Cardiac fibroblast (primary cell): Measurements from ENCODE around the gene THEMIS2.

Experiments used
- DNase-seq, 2 donors: peaks; one replicate each; pipeline versions ENCODE4 v3.0.0 to v3.0.0-alpha.2; 2010; ENCODE audit warnings: low read depth in 2 of 2
- H3K4me3 ChIP-seq, 2 donors: replicated peaks in 1 of 2; 1 replicate in 1 of 2; 2 replicates in 1 of 2; pipeline ENCODE4 v1.5.1; 2011; ENCODE audit warnings: low read depth in 2 of 2, low read length in 2 of 2, mild to moderate bottlenecking in 2 of 2, moderate library complexity in 1 of 2
- TF ChIP-seq, protein P1 (sequence below): IDR thresholded peaks from one replicate; pipeline ENCODE4 v1.5.1; 2011; ENCODE audit warnings: low read depth, mild to moderate bottlenecking, low read length, inconsistent platforms

The THEMIS2 gene

DNA sequence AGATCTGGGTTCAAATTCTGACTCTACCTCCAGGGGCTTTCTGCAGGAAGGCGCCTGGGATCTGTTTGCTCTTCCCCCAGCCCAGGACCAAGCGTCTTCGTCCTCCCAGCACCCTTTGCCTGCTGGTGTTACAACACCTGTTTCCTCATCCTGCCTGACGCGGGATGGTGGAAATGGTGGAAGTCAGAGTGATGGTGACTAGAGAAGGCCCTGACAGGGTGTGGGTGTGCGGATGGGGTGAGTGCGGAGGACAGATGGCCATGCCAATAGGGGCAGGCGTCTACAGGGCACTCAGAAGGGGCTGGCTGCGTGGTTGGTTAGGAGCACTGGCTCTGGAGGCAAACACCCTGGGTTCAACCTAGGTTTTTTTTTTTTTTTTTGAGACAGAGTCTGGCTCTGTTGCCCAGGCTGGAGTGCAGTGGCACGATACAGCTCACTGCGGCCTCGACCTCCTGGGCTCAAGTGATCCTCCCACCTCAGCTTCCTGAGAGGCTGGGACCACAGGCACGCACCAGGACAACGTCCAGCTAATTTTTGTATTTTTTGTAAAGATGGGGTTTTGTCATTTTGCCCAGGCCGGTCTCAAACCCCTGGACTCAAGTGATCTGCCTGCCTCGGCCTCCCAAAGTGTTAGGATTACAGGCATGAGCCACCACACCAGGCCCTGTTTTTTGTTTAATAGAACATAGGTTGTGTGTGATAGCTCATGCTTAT, 1.5 kb downstream of the THEMIS2 start:
- no peak overlapping the region for H3K4me3 ChIP-seq
- TF ChIP-seq, protein P1, sequence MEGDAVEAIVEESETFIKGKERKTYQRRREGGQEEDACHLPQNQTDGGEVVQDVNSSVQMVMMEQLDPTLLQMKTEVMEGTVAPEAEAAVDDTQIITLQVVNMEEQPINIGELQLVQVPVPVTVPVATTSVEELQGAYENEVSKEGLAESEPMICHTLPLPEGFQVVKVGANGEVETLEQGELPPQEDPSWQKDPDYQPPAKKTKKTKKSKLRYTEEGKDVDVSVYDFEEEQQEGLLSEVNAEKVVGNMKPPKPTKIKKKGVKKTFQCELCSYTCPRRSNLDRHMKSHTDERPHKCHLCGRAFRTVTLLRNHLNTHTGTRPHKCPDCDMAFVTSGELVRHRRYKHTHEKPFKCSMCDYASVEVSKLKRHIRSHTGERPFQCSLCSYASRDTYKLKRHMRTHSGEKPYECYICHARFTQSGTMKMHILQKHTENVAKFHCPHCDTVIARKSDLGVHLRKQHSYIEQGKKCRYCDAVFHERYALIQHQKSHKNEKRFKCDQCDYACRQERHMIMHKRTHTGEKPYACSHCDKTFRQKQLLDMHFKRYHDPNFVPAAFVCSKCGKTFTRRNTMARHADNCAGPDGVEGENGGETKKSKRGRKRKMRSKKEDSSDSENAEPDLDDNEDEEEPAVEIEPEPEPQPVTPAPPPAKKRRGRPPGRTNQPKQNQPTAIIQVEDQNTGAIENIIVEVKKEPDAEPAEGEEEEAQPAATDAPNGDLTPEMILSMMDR: no peak
- DNase-seq: no peak

DNA sequence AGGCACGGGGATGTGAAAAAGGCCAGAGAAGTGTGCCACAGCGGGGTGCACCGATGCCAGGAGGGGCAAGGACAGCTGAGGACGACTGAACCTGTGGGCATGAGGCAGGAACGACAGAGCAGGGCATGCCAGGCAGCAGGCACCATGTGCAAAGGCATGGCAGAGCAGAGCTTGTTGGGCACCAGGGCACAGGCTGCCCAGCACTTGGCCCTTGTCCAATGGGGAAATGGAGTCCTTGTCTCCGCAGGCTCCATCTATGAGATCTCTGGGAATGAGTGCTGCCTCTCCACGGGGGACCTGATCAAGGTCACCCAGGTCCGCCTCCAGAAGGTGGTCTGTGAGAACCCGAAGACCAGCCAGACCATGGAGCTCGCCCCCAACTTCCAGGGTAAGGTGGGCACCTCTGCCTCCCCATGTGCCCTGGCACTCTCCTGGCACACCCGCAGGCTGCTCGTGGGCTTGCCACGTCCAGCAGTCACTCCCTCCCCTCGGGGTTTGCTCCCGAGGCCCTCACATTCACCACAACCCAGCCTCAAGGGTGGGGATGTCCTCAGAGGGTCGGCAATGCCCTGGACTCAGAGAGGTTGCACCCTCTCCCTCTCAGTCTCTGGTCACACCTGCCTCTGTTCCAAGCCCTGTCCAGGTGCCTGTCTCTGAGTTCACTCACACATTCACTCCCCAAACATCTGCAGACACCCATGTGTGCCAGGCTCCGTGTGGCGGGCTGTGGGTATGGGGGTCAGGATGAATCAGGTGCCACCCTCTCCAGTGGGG, 4.2 kb downstream of the THEMIS2 start:
- TF ChIP-seq, protein P1: no peak
- no peak overlapping the region for H3K4me3 ChIP-seq
- DNase-seq: no peak

DNA sequence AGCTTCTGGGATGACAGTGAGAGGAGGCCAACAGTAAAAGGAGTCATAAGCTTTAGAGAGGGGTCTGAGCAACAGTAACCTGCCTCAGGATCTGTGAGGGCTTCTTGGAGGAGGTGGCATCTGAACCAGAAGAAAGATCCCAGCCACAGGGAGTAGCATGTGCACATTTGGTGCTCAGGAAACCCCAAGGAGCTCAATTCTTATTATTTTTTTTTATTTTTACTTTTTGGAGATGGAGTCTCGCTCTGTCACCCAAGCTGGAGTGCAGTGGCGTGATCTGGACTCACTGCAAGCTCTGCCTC, 4.7 kb downstream of the THEMIS2 start:
- DNase-seq: no peak
- H3K4me3 ChIP-seq: no peak overlapping the region
- TF ChIP-seq, protein P1: no peak

DNA sequence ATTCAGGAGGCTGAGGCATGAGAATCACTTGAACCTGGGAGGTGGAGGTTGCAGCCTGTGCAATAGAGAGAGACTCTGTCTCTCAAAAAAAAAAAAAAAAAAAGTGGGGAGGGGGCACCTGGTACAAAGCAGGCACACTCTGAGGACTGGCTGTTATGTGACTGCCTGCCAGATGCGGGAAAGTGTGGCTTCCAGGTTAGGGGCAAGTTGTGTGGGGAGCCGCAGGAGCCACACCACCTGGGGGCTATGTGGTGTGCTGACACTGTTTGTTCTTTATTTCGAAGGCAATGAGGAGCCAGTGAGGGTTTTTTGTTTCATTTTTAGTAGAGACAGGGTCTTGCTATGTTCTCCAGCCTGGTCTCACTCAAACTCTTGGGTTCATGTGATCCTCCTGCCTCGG, 5.7 kb downstream of the THEMIS2 start:
- TF ChIP-seq, protein P1: no peak
- no peak for DNase-seq
- H3K4me3 ChIP-seq: no peak overlapping the region

DNA sequence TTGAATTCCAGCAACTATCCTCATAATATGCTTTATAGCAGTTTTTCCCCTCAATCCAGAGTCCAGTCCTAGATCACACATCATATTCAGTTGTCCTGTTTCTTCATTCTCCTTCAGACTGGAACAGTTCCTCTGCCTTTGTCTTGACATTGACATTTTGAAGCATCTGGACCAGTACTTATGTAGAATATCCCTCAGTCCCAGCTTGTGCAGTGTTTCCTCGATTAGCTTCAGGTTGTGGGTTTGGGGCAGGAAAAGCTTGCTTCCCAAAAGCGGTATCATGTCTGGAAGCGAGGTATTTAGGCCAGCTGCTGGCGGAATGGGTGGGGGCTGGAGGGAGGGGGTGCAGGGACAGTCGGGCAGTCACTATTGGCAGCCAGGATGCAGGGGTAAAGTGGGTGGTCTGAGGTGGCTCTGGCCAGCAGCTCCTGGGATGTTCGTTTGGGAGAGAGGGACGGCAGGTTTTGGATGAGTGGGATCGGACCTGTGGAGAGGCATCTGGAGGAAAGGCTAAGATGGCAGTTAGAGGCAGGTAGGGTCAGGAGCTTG, 6.5 kb downstream of the THEMIS2 start:
- TF ChIP-seq, protein P1: no peak
- no peak overlapping the region for H3K4me3 ChIP-seq

DNA sequence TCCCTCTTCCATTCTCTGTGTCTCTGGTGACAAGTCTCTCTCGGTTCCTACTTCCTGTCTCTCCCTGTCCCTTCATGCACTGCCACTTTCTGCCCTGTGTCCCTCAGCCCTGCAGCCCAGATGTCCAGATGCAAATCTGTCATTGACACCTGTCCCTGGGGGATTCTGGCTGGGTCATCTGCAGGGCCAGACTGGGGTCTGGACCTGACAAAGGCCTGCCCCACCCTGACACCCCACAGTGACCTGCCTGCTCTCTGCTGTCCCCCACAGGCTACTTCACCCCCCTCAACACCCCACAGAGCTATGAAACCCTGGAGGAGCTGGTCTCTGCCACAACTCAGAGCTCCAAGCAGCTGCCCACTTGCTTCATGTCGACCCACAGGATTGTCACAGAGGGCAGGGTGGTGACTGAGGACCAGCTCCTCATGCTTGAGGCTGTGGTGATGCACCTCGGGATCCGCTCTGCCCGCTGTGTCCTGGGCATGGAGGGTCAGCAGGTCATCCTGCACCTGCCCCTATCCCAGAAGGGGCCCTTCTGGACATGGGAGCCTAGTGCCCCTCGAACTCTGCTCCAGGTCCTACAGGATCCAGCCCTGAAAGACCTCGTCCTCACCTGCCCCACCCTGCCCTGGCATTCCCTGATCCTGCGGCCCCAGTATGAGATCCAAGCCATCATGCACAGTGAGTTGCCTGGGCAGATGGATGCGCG, 7.2 kb downstream of the THEMIS2 start:
- TF ChIP-seq, protein P1: no peak
- no peak overlapping the region for H3K4me3 ChIP-seq
- no peak for DNase-seq

More for the DNA sequence above, 6.5 kb downstream of the THEMIS2 start:
- DNase-seq: no peak
